MM.1S (cell line): ENCODE results near the gene DCPS.

Source experiments
- CTCF ChIP-seq: fragments of 300-600 bp; sonication (generic); IDR thresholded peaks from 2 replicates; pipeline ENCODE4 v1.5.1; 2016; ENCODE audit warnings: antibody characterized with exemption, low read length, mixed read lengths
- EZH2 ChIP-seq: fragments of 300-600 bp; sonication (generic); optimal IDR thresholded peaks from 2 replicates; pipeline ENCODE3; 2017; ENCODE audit warnings: low read depth, mild to moderate bottlenecking, antibody characterized with exemption, low read length, mixed read lengths
- EZH2phosphoT487 ChIP-seq: fragments of 300-600 bp; sonication (generic); IDR thresholded peaks from 2 replicates; pipeline ENCODE4 v1.6.1; 2018; ENCODE audit warnings: antibody characterized with exemption, low read length

- TF ChIP-seq CTCF, result no peak
- TF ChIP-seq EZH2, result no peak
- TF ChIP-seq EZH2phosphoT487, result no peak
Measured at GRCh38 chr11:126282736-126283591, 20.9 kb upstream of the DCPS start, which contains the start of gene TIRAP.
